ENCODE results near the gene CENPH.
"Not testable (repeated sequence)": the region's sequence is repeated elsewhere in the genome, so short reads cannot be mapped to it uniquely, and the experiment has no call there.

Gene CENPH, protein sequence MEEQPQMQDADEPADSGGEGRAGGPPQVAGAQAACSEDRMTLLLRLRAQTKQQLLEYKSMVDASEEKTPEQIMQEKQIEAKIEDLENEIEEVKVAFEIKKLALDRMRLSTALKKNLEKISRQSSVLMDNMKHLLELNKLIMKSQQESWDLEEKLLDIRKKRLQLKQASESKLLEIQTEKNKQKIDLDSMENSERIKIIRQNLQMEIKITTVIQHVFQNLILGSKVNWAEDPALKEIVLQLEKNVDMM

DNA sequence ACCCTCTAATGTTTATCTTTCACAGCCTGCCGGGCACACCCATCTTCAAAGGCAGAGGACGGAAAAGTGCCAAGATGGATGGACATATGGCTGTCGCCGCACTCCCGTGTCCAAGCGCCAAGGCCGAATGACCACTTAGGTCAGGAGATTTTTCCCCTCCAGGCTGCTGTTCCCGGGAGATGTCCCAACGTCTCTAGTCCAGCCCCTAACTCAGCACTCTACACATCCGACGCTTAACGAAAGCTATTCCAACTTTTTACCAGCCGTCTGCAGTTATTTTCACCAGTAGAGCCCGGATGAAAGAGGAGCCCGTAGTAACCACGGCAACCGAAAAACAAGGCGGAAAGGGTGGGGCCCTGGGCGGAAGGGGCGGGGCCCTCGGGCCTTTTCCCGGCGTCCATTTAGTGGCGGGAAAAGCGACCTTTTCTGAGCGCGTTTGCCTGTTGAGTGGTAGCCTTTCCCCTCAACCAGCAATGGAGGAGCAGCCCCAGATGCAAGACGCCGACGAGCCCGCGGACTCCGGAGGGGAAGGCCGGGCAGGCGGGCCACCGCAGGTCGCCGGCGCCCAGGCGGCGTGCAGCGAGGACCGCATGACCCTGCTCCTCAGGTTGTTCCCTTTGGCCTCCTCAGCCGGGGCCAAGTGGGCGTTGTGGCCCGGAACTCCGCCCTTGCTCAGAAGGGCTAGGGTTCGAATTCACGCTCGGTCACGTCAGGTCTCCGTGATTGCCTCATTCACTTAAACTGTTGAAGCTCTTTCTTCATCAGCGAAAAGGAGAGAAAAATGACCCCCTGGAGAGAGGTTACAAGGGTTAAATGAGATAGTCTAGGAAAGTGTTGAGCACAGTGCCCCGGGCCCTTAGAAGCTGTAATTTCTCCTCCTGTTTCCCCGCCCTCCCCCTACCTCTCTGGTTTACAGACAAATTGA lies at the start of gene CENPH:
CENPH (plus strand) TSS at position 422 of the 925 bp plus-strand sequence; CDS start at position 474, 52 bp downstream.
- in situ Hi-C loops (cut with HindIII; ENCODE audit: low sequenced_read_pairs), result no loop called here

DNA sequence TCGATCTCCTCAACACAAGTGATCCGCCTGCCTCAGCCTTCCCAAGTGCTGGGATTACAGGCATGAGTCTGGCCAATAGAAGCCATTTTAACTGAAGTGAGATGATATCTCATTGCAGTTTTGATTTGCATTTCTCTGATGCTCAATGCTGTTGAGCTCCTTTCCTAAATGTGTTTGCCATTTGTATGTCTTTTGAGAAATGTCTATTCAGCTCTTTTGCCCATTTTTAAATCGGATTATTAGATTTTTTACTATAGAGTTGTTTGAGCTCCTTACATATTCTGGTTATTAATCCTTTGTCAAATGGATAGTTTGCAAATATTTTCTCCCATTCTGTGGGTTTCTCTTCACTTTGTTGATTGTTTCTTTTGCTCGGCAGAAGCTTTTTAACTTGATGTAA lies 49.1 kb upstream of the CENPH start:
- in situ Hi-C loops (cut with HindIII; ENCODE audit: low sequenced_read_pairs), result not testable (repeated sequence)

DNA sequence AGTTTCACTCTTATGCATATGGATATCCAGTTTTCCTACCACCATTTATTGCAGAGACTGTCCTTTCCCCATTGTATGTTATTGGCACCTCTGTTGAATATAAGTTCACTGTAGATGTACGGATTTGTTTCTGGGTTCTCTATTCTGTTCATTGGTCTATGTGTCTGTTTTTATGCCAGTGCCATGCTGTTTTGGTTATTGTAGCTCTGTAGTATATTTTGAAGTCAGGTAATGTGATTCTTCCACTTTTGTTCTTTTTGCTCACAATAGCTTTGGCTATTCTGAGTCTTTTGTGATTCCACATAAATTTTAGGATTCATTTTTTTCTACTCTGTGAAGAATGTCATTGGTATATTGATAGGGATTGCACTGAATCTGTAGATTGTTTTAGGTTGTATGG lies 48.6 kb upstream of the CENPH start:
- in situ Hi-C loops (cut with HindIII; ENCODE audit: low sequenced_read_pairs), result no loop called here

DNA sequence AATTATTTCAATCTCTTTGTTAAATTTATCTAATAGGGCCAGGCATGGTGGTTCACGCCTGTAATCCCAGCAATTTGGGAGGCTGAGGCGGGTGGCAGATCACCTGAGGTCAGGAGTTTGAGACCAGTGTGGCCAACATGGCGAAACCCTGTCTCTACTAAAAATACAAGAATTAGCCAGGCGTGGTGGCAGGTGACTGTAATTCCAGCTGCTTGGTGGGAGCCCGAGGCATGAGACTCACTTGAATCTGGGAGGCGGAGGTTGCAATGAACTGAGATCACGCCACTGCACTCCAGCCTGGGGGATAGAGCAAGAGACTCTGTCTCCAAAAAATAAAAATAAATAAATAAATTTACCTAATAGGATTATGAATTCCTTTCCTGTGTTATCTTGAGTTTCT lies 40.8 kb upstream of the CENPH start:
- in situ Hi-C loops (cut with HindIII; ENCODE audit: low sequenced_read_pairs), result not testable (repeated sequence)

DNA sequence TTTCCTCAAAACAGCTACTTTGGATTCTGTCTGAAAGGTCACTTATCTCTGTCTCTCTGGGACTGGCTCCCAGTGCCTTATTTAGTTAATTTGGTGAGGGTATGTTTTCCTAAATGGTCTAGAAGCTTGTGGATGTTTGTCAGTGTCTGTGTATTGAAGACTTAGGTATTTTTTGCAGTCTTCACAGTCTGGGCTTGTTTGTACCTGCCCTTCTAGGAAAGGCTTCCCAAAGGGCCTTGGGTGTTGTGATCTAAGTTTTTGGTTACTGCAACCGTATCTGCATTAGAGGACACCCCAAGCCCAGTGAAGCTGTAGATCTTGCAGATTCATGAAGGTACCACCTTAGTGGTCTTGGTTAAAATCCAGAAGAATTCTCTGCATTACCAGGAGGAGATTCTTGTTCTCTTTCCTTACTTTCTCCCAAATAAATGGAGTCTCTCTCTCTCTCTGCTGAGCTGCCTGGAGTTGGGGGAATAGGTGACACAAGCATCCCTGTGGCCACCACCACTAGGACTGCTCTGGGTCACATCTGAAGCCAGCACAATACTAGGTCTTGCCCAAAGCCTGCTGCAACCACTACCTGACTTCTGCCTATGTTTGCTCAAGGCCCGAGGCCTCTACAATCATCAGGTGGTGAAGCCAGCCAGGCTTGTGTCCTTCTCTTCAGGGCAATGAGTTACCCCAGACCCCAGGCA lies 40.3 kb upstream of the CENPH start:
- in situ Hi-C loops (cut with HindIII; ENCODE audit: low sequenced_read_pairs), result no loop called here

DNA sequence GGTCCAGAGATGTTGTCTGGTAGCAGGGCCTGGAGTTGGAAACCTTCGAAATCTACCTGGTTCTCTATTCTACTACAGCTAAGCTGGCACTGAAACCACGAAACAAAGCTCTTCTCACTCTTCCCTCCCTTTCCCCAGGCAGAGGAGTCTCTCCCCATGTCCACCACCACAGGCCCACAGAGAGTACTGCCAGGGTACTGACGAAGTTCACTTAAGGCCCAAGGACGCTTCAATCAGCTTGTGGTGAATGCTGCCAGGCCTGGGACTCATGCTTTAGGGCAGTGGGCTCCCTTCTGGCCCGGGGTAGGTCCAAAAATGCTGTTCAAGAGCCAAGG lies 39.7 kb upstream of the CENPH start:
- in situ Hi-C loops (cut with HindIII; ENCODE audit: low sequenced_read_pairs), result no loop called here

DNA sequence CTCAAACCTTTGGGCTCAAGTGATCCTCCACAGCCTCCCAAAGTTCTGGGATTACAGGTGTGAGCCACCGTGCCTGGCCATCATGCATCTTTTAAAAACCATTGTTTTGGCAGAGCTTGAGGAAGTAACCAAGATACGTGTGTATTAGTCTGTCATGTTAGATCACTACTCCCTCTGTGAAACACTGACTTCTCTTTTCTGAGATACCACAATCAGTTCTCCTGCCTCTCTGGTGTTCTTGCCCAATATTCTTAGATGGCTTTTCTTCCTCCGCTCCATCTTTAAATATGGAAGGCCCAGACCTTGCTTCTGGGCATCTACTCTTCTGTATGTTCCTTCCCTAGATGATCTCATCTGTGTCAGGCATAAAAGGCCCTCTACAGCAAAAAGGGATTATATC lies 36.7 kb upstream of the CENPH start:
- in situ Hi-C loops (cut with HindIII; ENCODE audit: low sequenced_read_pairs), result no loop called here

DNA sequence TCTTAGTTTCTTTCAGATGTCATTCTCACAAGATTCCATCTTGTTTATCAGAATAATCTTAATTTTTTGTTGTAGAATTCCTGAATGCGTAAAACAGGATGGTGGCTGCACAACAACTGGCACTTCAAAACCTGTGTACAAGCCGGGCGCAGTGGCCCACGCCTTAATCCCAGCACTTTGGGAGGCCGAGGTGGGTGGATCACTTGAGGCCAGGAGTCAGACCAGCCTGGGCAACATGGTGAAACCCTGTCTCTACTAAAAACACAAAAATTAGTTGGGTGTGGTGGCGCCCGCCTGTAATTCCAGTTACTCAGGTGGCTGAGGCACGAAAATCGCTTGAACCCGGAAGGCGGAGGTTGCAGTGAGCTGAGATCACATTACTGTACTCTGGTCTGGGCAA lies 32.9 kb upstream of the CENPH start:
- in situ Hi-C loops (cut with HindIII; ENCODE audit: low sequenced_read_pairs), result no loop called here

DNA sequence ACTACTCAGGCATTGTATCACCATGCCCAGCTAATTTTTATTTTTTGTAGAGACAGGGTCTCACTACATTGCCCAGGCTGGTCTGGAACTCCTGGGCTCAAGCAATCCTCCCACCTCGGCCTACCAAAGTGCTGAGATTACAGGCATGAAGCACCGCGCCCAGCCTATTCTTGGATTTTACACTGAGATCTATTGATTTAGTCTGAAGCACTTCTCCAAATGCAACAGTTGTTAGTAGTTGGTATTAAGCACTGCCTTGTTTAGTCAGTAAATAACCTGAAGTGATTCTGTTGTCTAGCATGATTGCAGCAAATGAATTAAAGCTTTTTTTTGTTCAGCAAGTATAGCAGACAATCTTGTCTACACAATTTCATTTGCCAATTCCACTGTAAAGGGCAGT lies 31.3 kb upstream of the CENPH start:
- in situ Hi-C loops (cut with HindIII; ENCODE audit: low sequenced_read_pairs), result no loop called here

DNA sequence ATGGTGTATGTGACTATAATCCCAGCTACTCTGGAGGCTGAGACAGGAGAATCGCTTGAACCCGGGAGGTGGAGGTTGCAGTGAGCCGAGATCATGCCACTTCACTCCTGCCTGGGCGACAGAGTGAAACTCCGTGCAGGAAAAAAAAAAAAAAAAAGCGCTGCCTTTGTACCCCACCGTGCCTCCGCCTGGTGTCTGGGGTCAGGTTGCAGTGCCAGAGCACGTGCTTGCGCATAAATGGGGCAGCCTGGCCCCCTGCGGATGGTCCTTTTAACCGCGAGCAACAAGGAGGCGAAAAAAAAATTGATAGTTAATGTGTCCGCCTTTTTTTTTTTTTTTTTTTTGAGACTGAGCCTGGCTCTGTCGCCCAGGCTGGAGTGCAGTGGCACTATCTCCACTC lies 28.7 kb upstream of the CENPH start:
- in situ Hi-C loops (cut with HindIII; ENCODE audit: low sequenced_read_pairs), result no loop called here

DNA sequence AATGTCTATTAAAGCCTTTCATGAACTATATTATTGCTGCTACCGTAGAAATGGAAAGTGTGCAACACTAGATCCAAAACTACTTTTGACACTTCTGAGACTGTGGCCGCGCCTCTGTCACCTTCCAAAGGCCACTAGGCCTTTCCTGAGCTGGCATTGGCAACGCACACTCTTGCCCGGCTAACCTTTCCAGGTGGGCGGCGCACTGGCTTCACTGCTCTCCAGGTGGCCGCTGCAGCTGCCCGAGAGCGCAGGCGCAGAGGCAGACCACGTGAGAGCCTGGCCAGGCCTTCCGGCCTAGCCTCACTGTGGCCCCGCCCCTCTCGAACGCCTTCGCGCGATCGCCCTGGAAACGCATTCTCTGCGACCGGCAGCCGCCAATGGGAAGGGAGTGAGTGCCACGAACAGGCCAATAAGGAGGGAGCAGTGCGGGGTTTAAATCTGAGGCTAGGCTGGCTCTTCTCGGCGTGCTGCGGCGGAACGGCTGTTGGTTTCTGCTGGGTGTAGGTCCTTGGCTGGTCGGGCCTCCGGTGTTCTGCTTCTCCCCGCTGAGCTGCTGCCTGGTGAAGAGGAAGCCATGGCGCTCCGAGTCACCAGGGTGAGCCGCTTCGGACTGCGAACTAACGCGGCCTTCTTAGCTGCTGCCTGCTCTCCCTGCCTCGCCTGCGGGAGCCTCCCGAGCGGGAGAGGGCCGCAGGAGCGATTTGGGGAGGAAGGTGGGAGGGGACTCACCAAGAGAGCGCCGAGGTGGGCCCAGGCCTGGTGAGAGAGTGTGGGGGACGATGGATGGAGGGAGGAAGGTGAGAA lies 22.5 kb upstream of the CENPH start, which contains the start of gene CCNB1:
CCNB1 (plus strand) TSS at position 465 of the 807 bp plus-strand sequence; CDS start at position 578, 113 bp downstream.
- in situ Hi-C loops (cut with HindIII; ENCODE audit: low sequenced_read_pairs), result no loop called here

DNA sequence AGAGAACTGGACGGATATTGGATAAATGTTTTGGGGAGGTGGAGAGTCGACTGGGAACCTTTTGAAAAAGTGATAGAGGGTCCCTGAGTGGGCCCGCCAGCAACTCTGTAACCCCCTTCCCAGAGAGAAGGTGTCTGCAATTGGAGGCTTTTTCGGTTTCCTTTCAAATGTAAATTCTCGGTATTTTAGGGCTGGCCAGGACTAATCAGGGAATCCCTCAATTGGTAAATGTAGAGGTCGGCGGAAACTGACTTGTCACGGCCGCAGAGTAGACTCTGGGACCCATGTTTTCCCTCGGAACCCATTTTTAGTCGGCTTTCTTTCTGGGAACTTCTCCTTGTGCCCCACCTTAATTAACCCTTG lies 21.9 kb upstream of the CENPH start:
- in situ Hi-C loops (cut with HindIII; ENCODE audit: low sequenced_read_pairs), result no loop called here

DNA sequence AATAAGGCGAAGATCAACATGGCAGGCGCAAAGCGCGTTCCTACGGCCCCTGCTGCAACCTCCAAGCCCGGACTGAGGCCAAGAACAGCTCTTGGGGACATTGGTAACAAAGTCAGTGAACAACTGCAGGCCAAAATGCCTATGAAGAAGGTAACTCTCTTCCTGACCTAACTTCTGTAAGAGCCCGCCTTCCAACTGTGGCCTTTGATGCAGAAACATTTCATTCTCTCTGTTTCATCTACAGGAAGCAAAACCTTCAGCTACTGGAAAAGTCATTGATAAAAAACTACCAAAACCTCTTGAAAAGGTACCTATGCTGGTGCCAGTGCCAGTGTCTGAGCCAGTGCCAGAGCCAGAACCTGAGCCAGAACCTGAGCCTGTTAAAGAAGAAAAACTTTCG lies 21.5 kb upstream of the CENPH start:
- in situ Hi-C loops (cut with HindIII; ENCODE audit: low sequenced_read_pairs), result no loop called here

DNA sequence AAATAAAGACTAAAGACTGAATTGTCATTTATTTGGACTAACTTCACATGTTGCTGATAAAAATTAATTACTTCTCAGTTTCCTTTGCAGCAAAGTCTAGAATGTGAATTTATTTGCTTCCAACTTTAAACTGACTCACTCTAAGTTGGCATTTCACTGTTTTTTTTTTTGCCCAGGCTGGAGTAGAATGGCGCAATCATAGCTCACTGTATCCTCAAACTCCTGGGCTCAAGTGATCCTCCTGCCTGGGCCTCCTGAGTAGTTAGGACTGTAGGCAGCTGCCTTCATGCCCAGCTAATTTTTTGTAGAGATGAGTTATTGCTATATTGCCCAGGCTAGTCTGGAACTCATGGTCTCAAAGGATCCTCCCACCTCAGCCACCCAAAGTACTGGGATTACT lies 18.9 kb upstream of the CENPH start:
- in situ Hi-C loops (cut with HindIII; ENCODE audit: low sequenced_read_pairs), result no loop called here

DNA sequence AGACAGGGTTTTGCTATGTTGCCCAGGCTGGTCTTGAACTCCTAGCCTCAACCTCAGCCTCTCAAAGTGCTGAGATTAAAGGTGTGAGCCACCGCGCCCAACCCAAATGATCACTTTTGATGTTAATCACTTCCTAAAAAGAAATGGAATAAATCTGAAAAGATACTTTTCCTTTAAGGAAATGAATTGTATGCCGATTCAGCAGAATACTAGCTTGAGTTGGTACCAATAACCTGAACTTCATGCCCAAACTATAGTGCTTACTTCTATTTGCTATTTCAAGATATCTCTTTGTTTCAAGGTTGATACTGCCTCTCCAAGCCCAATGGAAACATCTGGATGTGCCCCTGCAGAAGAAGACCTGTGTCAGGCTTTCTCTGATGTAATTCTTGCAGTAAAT lies 18.4 kb upstream of the CENPH start:
- in situ Hi-C loops (cut with HindIII; ENCODE audit: low sequenced_read_pairs), result no loop called here

DNA sequence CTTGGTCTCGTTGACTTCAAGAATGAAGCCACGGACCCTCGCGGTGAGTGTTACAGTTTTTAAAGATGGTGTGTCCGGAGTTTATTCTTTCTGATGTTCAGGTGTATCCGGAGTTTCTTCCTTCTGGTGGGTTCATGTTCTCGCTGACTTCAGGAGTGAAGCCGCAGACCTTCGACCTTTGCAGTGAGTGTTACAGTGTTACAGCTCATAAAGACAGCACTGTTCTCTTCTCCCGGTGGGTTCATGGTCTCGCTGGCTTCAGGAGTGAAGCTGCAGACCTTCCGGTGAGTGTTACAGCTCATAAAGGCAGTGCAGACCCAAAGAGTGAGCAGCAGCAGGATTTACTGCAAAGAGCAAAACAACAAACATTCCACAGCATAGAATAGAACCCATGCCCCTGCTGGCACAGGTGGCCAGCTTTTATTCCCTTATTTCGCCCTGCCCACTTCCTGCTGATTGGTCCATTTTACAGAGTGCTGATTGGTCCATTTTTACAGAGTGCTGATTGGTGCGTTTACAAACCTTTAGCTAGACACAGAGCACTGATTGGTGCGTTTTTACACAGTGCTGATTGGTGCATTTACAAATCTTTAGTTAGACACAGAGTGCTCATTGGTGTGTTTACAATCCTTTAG lies 7.6 kb upstream of the CENPH start:
- in situ Hi-C loops (cut with HindIII; ENCODE audit: low sequenced_read_pairs), result not testable (repeated sequence)

DNA sequence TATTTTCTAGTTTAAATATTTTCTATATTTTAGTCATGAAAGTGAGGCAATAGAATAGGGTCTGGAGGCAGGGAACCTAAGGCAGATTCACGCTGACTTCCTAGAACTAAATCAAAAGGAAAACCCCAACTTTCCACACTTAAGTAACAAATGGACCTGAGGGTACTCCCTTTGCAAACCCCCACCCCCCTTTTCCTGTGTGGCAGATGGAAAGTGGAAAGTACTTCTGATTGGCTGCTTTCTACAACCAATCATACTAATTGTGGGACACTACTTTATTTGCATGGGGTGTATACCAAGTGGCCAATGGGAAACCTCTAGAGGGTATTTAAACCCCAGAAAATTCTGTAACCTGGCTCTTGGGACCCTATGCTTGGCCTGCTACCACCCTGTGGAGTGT lies 4.8 kb upstream of the CENPH start:
- in situ Hi-C loops (cut with HindIII; ENCODE audit: low sequenced_read_pairs), result no loop called here

DNA sequence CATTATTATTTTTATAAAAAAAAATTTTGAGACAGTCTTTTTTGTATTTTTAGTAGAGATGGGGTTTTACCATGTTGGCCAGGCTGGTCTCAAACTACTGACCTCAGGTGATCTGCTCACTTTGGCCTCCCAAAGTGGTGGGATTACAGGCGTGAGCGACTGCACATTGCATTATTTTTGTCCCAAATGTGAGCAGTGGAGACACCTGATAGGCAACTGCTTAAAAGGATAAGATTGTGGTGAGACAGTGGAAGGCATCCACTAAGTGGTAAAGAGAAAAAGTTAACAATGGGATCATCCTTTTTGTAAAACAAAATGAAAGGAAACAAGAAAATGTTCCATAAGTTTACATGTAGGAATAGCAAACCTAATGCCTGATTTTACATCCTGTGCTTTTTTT lies 2.0 kb upstream of the CENPH start:
- in situ Hi-C loops (cut with HindIII; ENCODE audit: low sequenced_read_pairs), result no loop called here

DNA sequence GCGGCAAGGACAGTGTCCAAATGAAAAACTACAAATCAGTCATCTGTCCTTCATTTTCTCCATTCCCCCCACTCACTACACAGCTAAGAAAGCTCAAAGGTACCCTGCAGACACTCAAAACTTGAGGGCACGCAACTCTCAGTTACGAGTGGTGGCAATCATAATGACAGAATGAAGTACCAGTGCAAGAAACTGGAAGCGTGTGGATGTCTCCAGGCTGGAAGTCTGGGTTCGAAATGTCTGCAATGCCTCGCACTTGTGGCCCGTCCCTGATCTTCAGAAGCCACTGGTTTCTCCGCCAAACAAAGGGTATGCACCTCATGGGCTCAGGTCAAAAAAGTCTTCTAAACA lies 597 bp upstream of the CENPH start:
- in situ Hi-C loops (cut with HindIII; ENCODE audit: low sequenced_read_pairs), result no loop called here

DNA sequence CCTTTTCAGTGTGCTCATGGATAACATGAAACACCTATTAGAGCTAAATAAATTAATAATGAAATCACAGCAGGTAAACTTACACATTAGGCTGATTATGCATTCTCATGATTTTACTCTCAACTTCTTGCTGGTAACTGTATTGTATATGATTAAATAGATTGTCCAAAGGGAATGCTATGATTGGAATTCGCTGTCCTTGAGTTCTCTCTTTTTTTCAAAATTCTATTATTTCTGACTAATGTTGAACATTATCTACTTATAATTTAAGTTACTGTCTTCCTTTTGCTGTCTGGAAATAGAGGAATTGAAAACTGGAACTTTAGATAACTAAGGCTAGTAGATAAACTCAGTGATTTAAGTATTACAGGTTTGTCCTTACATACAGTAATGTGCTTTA lies 13.1 kb downstream of the CENPH start:
- in situ Hi-C loops (cut with HindIII; ENCODE audit: low sequenced_read_pairs), result no loop called here

Measured in endothelial cell of hepatic sinusoid (primary cell).